SK-N-SH (cell line): ENCODE results near the gene APC2. TPM values are rescaled to one million over a fixed set of nuclear protein-coding genes. Genes with fewer than 3 reads are reported as not detected.

Experiments used
- CTCF ChIA-PET: fragments of 300-600, 350-600 bp; formaldehyde crosslinking; extraction: SDS; loops from one replicate; lab custom pipeline; 2021; lab: Yijun Ruan, JAX
- POLR2A ChIA-PET: fragments of 350-600 bp; sonication (Branson Sonifier 250); formaldehyde crosslinking; extraction: SDS; loops from one replicate; lab custom pipeline; 2020; ENCODE audit warnings: antibody characterized with exemption, inconsistent platforms; lab: Yijun Ruan, JAX
- DNase-seq: peaks from one replicate; pipeline ENCODE4 v3.0.0; 2012
- H2AFZ ChIP-seq: fragments of 200-600 bp; sonication (generic); 2 replicates; pipeline ENCODE4 v1.8.1; 2016; ENCODE audit warnings: antibody characterized with exemption, mild to moderate bottlenecking, low read depth
- H3F3A ChIP-seq: fragments of 200-600 bp; sonication (generic); replicated peaks from 2 replicates; pipeline ENCODE3; 2016; ENCODE audit warnings: antibody characterized with exemption, mild to moderate bottlenecking; ENCODE audit not compliant: insufficient read depth
- H3K27ac ChIP-seq, 2 experiments: fragments of 200-500 bp in 1 of 2; fragments of 200-600 bp in 1 of 2; sonication (Bioruptor generic) in 1 of 2; sonication (generic), shearing (Covaris generic) in 1 of 2; 2 replicates each; pipeline versions ENCODE4 v1.5.1 to v1.6.1; 2014 to 2016; ENCODE audit warnings: low read depth in 2 of 2, inconsistent platforms in 1 of 2, low read length in 1 of 2, mild to moderate bottlenecking in 1 of 2, mixed read lengths in 1 of 2
- H3K27me3 ChIP-seq: fragments of 200-600 bp; sonication (generic), shearing (Covaris generic); 2 replicates; pipeline ENCODE4 v1.6.1; 2016; ENCODE audit warnings: mixed run types; ENCODE audit not compliant: insufficient read depth
- H3K36me3 ChIP-seq, 2 experiments: fragments of 200-500 bp in 1 of 2; fragments of 200-600 bp in 1 of 2; sonication (Bioruptor generic) in 1 of 2; sonication (generic) in 1 of 2; replicated peaks in 1 of 2; 2 replicates each; pipeline versions ENCODE3 to v1.5.1; 2014 to 2016; ENCODE audit warnings: low read length in 1 of 2, mild to moderate bottlenecking in 1 of 2; ENCODE audit not compliant: insufficient read depth in 2 of 2, control insufficient read depth in 1 of 2
- H3K4me1 ChIP-seq, 2 experiments: fragments of 200-500 bp in 1 of 2; fragments of 200-600 bp in 1 of 2; sonication (Bioruptor generic) in 1 of 2; sonication (generic), shearing (Covaris generic) in 1 of 2; 2 replicates each; pipeline versions ENCODE4 v1.5.1 to v1.6.1; 2014 to 2016; ENCODE audit warnings: low read depth in 1 of 2, low read length in 1 of 2, mixed run types in 1 of 2; ENCODE audit not compliant: insufficient read depth in 2 of 2, control insufficient read depth in 1 of 2
- H3K4me2 ChIP-seq: fragments of 200-600 bp; sonication (generic), shearing (Covaris generic); 2 replicates; pipeline ENCODE4 v1.6.1; 2017; ENCODE audit warnings: mixed run types
- H3K4me3 ChIP-seq, 2 experiments: fragments of 200-500 bp in 1 of 2; fragments of 200-600 bp in 1 of 2; sonication (Bioruptor generic) in 1 of 2; sonication (generic), shearing (Covaris generic) in 1 of 2; 2 replicates each; pipeline versions ENCODE4 v1.5.1 to v1.8.1; 2014 to 2016; ENCODE audit warnings: low read depth in 2 of 2, inconsistent platforms in 1 of 2, low read length in 1 of 2, mild to moderate bottlenecking in 1 of 2, mixed read lengths in 1 of 2, moderate library complexity in 1 of 2
- H3K79me2 ChIP-seq: fragments of 200-600 bp; sonication (generic); 2 replicates; pipeline ENCODE4 v1.8.1; 2017; ENCODE audit warnings: mild to moderate bottlenecking; ENCODE audit not compliant: insufficient read depth
- H3K9ac ChIP-seq: fragments of 200-600 bp; sonication (generic); 2 replicates; pipeline ENCODE4 v1.6.1; 2017; ENCODE audit warnings: mixed run types
- H3K9me2 ChIP-seq: fragments of 200-600 bp; sonication (generic); 2 replicates; pipeline ENCODE4 v1.6.1; 2017; ENCODE audit warnings: mixed run types
- H3K9me3 ChIP-seq: fragments of 200-600 bp; sonication (generic); 2 replicates; pipeline ENCODE4 v1.6.1; 2017; ENCODE audit warnings: mixed run types, mild to moderate bottlenecking, moderate library complexity
- H4K20me1 ChIP-seq: fragments of 200-600 bp; sonication (generic); 2 replicates; pipeline ENCODE4 v1.6.1; 2017; ENCODE audit warnings: mild to moderate bottlenecking, mixed run types; ENCODE audit not compliant: insufficient read depth
- CHD2 ChIP-seq: fragments of 150-350 bp; IDR thresholded peaks from 2 replicates; pipeline ENCODE4 v1.6.1; 2018; ENCODE audit warnings: low read length; ENCODE audit not compliant: partially characterized antibody
- ELF1 ChIP-seq: IDR thresholded peaks from 2 replicates; pipeline ENCODE4 v1.4.0; 2012
- FOSL2 ChIP-seq: IDR thresholded peaks from 2 replicates; pipeline ENCODE4 v1.4.0; 2012; ENCODE audit warnings: low read depth, mild to moderate bottlenecking, moderate library complexity, borderline replicate concordance
- FOXJ3 ChIP-seq: sonication (generic); formaldehyde crosslinking; IDR thresholded peaks from 2 replicates; pipeline ENCODE4 v1.5.1; 2020; ENCODE audit warnings: mild to moderate bottlenecking, missing genetic modification reagents
- FOXM1 ChIP-seq: IDR thresholded peaks from 2 replicates; pipeline ENCODE4 v1.4.0; 2012; ENCODE audit warnings: low read depth, mild to moderate bottlenecking
- GABPA ChIP-seq: IDR thresholded peaks from 2 replicates; pipeline ENCODE4 v1.4.0; 2012; ENCODE audit warnings: low read depth, mild to moderate bottlenecking
- GATA2 ChIP-seq: sonication (generic); formaldehyde crosslinking; IDR thresholded peaks from 2 replicates; pipeline ENCODE4 v1.5.0; 2020; ENCODE audit warnings: mild to moderate bottlenecking, missing genetic modification reagents
- JUND ChIP-seq: IDR thresholded peaks from 2 replicates; pipeline ENCODE4 v1.4.0; 2012
- MEF2A ChIP-seq: IDR thresholded peaks from 2 replicates; pipeline ENCODE4 v1.4.0; 2012; ENCODE audit warnings: low read depth, borderline replicate concordance
- MXI1 ChIP-seq: IDR thresholded peaks from 2 replicates; pipeline ENCODE4 v1.6.1; 2012; ENCODE audit warnings: mild to moderate bottlenecking, low read depth, low read length, improper control_type of control experiment
- NRF1 ChIP-seq: IDR thresholded peaks from 2 replicates; pipeline ENCODE4 v1.6.1; 2012; ENCODE audit warnings: low read depth, mild to moderate bottlenecking, low read length
- PBX3 ChIP-seq: IDR thresholded peaks from 2 replicates; pipeline ENCODE4; 2012
- POLR2AphosphoS5 ChIP-seq: IDR thresholded peaks from 2 replicates; pipeline ENCODE4 v1.6.1; 2012; ENCODE audit warnings: low read depth, low read length
- RAD21 ChIP-seq: IDR thresholded peaks from 2 replicates; pipeline ENCODE4 v1.6.1; 2012; ENCODE audit warnings: mild to moderate bottlenecking, low read length
- REST ChIP-seq: IDR thresholded peaks from 2 replicates; pipeline ENCODE4 v1.6.1; 2012; ENCODE audit warnings: mild to moderate bottlenecking, low read depth, low read length, moderate library complexity
- SIN3A ChIP-seq: IDR thresholded peaks from 2 replicates; pipeline ENCODE4 v1.6.1; 2012; ENCODE audit warnings: low read depth, mild to moderate bottlenecking, low read length, moderate library complexity, borderline replicate concordance
- SMC3 ChIP-seq: IDR thresholded peaks from 2 replicates; pipeline ENCODE4 v1.6.1; 2012; ENCODE audit warnings: low read depth, low read length, improper control_type of control experiment
- TAF1 ChIP-seq: IDR thresholded peaks from 2 replicates; pipeline ENCODE4 v1.6.1; 2012; ENCODE audit warnings: low read depth, mild to moderate bottlenecking, low read length, moderate library complexity, borderline replicate concordance
- TEAD4 ChIP-seq: IDR thresholded peaks from 2 replicates; pipeline ENCODE4 v1.4.0; 2012; ENCODE audit warnings: mild to moderate bottlenecking, borderline replicate concordance; ENCODE audit not compliant: insufficient read depth
- USF1 ChIP-seq: IDR thresholded peaks from 2 replicates; pipeline ENCODE4 v1.4.0; 2012; ENCODE audit warnings: low read depth, borderline replicate concordance
- USF2 ChIP-seq: fragments of 150-350 bp; IDR thresholded peaks from 2 replicates; pipeline ENCODE4 v1.6.1; 2017; ENCODE audit warnings: antibody characterized with exemption, low read length, low read depth, borderline replicate concordance
- ZBTB33 ChIP-seq: IDR thresholded peaks from 2 replicates; pipeline ENCODE4 v1.4.0; 2012; ENCODE audit warnings: low read depth, borderline replicate concordance
- WGBS: methylation state at CpG from one replicate; pipeline ENCODE4 v1.1.6; 2017; ENCODE audit warnings: low lambda C conversion rate; 5-methylcytosine and 5-hydroxymethylcytosine counted together
- polyA plus RNA-seq, 3 experiments: library from polyadenylated mRNA; depleted of rRNA; stranded (reverse); fragments of >200 nt; gene quantifications; 2 replicates each; pipeline ENCODE4 v1.2.3, GENCODE V29; 2012

The APC2 gene
- polyA plus RNA-seq, 1 of the 3 experiments (the other 2 are of a cell fraction) = 1.3 TPM

GRCh38 chr19:1406774-1407527 lies 43.0 kb upstream of the APC2 start:
- Histone ChIP-seq H3K79me2 (peaks cover 43% of the 10 kb centered on the region), H3F3A (peaks cover 13% of the 10 kb centered on the region), H3K9me2 (no peaks in the 10 kb centered on the region), H3K4me2 (peak overlapping the region; percentile 75), H3K27me3 (no peaks in the 10 kb centered on the region), H4K20me1 (peaks cover 35% of the 10 kb centered on the region), H3K36me3 (no peaks in the 10 kb centered on the region), H3K27ac (peak overlapping the region; percentile 71 to 80), H3K4me3 (peak overlapping the region; percentile 57 to 62), H3K9ac (peak overlapping the region; percentile 69; the same call in 1 of the 2 replicates), H3K4me1 (peaks cover 6 to 27% of the 10 kb centered on the region in 2 experiments; a peak in 2 of 4 replicates), H2AFZ (peak overlapping the region; percentile 86), H3K9me3 (no peaks in the 10 kb centered on the region)
- CTCF ChIA-PET = interaction anchor here (1.3 kb wide), 1 partner anchor 38 kb away, joined by 3 read pairs; no protein-coding TSS in a partner anchor
- peak; percentile 98 for DNase-seq
- POLR2A ChIA-PET = no interaction called here
- 0% methylated on average over 4 of the region's 72 CpGs for WGBS
- 0 out of 2 replicates have a peak, but pooled peaks have one; percentile 27 for TF ChIP-seq REST
- no peak for TF ChIP-seq JUND
- TF ChIP-seq CHD2 = peak; percentile 32
- TF ChIP-seq ZBTB33 = 0 out of 2 replicates have a peak, but pooled peaks have one; percentile 22
- TF ChIP-seq POLR2AphosphoS5 = peak; percentile 82
- TF ChIP-seq MEF2A = no peak
- no peak for TF ChIP-seq FOXM1
- TF ChIP-seq TAF1 = peak; percentile 7; the same call in 1 of the 2 replicates
- no peak for TF ChIP-seq PBX3
- TF ChIP-seq FOXJ3 (CRISPR knock-in tag) = no peak
- TF ChIP-seq FOSL2 = no peak
- peak; percentile 79 for TF ChIP-seq USF1
- peak; percentile 6; the same call in 1 of the 2 replicates for TF ChIP-seq GABPA
- peak; percentile 31 for TF ChIP-seq ELF1
- TF ChIP-seq TEAD4 = no peak
- 0 out of 2 replicates have a peak, but pooled peaks have one; percentile 25 for TF ChIP-seq SIN3A
- peak; percentile 39; the same call in 1 of the 2 replicates for TF ChIP-seq USF2
- no peak for TF ChIP-seq GATA2
- peak; percentile 81 for TF ChIP-seq NRF1
- TF ChIP-seq RAD21 = peak; percentile 34
- TF ChIP-seq MXI1 = peak; percentile 74
- 0 out of 2 replicates have a peak, but pooled peaks have one; percentile 15 for TF ChIP-seq SMC3
